ENCODE data around the gene TBC1D1. TPM values are rescaled to one million over a fixed set of nuclear protein-coding genes. Genes with fewer than 3 reads are reported as not detected.

TBC1D1 gene
- total RNA-seq, 1 donor from 2014 or later = 92.7 TPM

- no peak for DNase-seq (ENCODE audit: low spot score)
- Mint-ChIP-seq H3K9me3 (ENCODE audit: low read depth) (no peaks in the 10 kb centered on the region), H3K27me3 (ENCODE audit: low read depth) (no peaks in the 10 kb centered on the region), H3K27ac (ENCODE audit: unreplicated experiment) (no peak overlapping the region), H3K4me1 (ENCODE audit: low read depth) (peaks cover 24% of the 10 kb centered on the region), H3K36me3 (ENCODE audit: low read depth) (peaks cover 18% of the 10 kb centered on the region), H3K4me3 (ENCODE audit: unreplicated experiment) (no peak overlapping the region)
- no peak for TF ChIP-seq CTCF (IDR thresholded peaks at IDR 0.05)
Measured at GRCh38 chr4:38122060-38122459, 231.2 kb downstream of the TBC1D1 start.

DNA sequence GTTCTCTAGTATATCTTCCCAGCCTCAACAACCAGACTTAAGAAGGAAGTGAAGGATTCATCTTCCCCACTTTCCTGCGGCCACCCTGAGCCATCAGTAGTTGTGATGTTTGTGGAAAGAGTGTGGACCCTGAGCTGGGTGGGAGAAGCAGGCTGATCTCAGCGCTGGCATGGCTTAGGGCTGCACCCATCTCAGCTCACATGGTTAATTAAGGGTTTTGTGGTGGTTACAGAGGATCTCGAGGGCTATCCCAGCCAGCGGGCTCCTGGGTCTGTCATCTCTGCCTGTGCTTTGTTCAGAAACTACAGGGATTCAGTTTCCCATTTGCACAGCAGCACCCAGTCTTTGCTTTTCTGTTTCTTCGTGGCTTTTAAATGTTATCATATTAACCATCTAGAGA, 232.7 kb downstream of the TBC1D1 start:
- DNase-seq (ENCODE audit: low spot score) = no peak
- H3K27me3 Mint-ChIP-seq (ENCODE audit: low read depth) = no peaks in the 10 kb centered on the region
- H3K4me3 Mint-ChIP-seq (ENCODE audit: unreplicated experiment) = no peak overlapping the region
- no peak overlapping the region for H3K27ac Mint-ChIP-seq (ENCODE audit: unreplicated experiment)
- no peaks in the 10 kb centered on the region for H3K9me3 Mint-ChIP-seq (ENCODE audit: low read depth)
- H3K36me3 Mint-ChIP-seq (ENCODE audit: low read depth) = peaks cover 18% of the 10 kb centered on the region
- TF ChIP-seq CTCF (IDR thresholded peaks at IDR 0.05) = no peak
- peaks cover 27% of the 10 kb centered on the region for H3K4me1 Mint-ChIP-seq (ENCODE audit: low read depth)

DNA sequence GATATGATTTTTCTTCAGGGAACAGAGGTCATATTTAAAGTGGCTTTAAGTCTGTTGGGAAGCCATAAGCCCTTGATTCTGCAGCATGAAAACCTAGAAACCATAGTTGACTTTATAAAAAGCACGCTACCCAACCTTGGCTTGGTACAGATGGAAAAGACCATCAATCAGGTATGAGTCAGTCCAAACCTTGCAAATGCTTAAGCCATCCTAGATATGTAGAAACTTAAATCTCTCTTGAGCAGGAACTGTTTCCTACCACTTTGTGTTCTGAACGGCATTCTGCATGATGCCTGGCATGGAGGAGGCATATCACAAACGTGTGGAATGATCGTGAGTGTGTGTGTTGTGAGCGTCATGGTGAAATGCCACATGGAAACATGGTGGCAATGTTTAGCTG, 234.1 kb downstream of the TBC1D1 start:
- TF ChIP-seq CTCF (IDR thresholded peaks at IDR 0.05) = no peak
- no peak for DNase-seq (ENCODE audit: low spot score)
- no peaks in the 10 kb centered on the region for H3K9me3 Mint-ChIP-seq (ENCODE audit: low read depth)
- peaks cover 15% of the 10 kb centered on the region for H3K36me3 Mint-ChIP-seq (ENCODE audit: low read depth)
- no peak overlapping the region for H3K4me3 Mint-ChIP-seq (ENCODE audit: unreplicated experiment)
- peaks cover 22% of the 10 kb centered on the region for H3K4me1 Mint-ChIP-seq (ENCODE audit: low read depth)
- no peak overlapping the region for H3K27ac Mint-ChIP-seq (ENCODE audit: unreplicated experiment)
- no peaks in the 10 kb centered on the region for H3K27me3 Mint-ChIP-seq (ENCODE audit: low read depth)

- DNase-seq (ENCODE audit: low spot score) = no peak
- no peak for TF ChIP-seq CTCF (IDR thresholded peaks at IDR 0.05)
- Mint-ChIP-seq H3K27ac (ENCODE audit: unreplicated experiment) (no peak overlapping the region), H3K4me3 (ENCODE audit: unreplicated experiment) (no peak overlapping the region), H3K9me3 (ENCODE audit: low read depth) (no peaks in the 10 kb centered on the region), H3K36me3 (ENCODE audit: low read depth) (peaks cover 15% of the 10 kb centered on the region), H3K4me1 (ENCODE audit: low read depth) (peaks cover 19% of the 10 kb centered on the region), H3K27me3 (ENCODE audit: low read depth) (no peaks in the 10 kb centered on the region)
Measured at GRCh38 chr4:38125816-38126215, 234.9 kb downstream of the TBC1D1 start.

DNA sequence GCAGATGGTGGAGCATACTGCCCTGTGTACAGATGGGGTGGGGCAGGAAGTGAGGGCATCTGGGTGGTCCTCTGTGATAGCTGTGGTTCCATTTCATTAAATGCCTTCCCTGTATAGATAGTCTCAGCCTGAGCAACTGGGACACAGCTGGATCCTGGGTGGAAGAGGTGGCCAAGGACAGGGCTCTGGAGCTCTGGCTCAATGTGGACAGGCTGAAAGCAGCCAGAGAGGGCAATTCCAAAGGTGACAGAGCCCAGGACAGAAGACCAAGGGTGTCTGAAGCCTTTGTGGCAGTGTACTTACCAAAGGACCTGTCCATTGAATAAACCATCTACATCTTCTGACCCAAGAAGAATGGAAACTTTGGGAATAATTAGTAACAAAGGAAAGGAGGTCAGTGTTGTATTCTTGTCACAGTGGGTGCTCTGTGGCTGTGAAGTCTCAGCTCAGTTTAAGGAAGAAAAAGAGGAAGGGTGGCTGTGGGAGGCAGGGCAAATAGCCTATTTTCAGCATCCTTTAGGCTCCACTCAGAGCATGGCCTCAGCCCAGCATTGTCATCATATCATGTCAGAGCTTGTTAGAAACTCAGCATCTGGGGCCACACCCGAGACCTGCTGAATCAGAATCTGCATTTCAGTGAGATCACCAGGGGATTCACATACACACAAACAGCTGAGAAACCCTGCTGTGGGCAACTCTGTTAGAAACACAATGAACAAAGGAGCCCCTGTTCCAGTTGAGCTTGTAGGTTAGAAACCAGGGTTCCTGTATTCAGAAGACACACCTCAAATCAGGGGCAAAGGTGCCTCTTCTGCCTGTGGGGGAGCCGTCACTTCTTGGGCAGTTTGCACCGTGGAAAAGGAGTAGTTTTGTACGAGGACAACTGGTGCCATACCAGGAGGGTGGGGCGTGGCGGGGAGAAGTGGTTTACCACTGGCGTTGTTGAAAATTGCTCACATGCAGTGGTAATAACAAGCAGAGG, 237.9 kb downstream of the TBC1D1 start:
- Mint-ChIP-seq H3K4me3 (ENCODE audit: unreplicated experiment) (no peak overlapping the region), H3K27me3 (ENCODE audit: low read depth) (no peaks in the 10 kb centered on the region), H3K9me3 (ENCODE audit: low read depth) (no peaks in the 10 kb centered on the region), H3K36me3 (ENCODE audit: low read depth) (peaks cover 22% of the 10 kb centered on the region), H3K27ac (ENCODE audit: unreplicated experiment) (no peak overlapping the region), H3K4me1 (ENCODE audit: low read depth) (peaks cover 44% of the 10 kb centered on the region)
- no peak for TF ChIP-seq CTCF (IDR thresholded peaks at IDR 0.05)
- DNase-seq (ENCODE audit: low spot score) = no peak
